NCI-H69 (cell line): ENCODE data around the gene ALX4.

ENCODE experiments used
- DNase-seq: peaks from one replicate; lab custom pipeline; 2025; lab: John Stamatoyannopoulos, UW

Gene ALX4

GRCh38 chr11:44300844-44301563 lies 8.9 kb downstream of the ALX4 start:
- no peak for DNase-seq

DNA sequence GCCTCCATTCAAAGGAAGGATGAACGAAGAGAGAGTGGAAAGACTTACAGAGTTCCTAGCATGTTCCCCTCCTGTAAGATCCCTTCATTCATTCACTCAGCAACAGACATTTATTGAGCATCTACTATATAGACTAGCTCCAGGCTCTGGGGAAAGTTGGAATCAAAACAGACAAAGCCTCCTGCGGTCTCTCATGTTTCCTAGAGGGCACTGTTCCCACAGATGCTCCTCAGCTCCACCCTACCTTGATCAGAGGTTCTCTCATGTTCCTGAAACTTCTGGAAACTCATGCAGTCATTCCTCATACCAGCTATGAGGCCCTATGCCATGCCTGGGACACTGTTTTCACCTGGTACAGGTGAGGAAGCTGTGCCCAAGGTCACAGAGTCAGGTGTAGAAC lies 11.1 kb downstream of the ALX4 start:
- no peak for DNase-seq

DNA sequence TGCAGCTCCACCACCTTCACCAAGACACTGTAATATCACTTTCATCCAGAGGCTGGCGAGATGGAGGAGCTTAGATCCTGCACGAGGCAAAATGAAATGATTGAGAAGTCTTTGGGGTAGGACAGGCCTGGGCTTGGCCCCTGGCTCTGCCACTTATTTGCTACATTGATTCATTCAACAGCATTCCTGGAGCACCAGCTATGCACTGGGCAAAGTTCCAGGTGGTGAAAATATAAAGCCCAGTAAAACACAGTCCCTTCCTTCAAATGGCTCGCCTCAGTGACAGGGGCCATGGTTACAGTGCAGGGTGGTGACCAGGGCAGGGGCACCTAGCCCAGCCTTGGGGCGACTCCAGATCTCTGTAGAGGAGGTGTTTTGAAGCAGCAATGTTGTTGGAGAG lies 19.7 kb downstream of the ALX4 start:
- DNase-seq = no peak

GRCh38 chr11:44288133-44288526 lies 21.8 kb downstream of the ALX4 start:
- no peak for DNase-seq

- DNase-seq = no peak
These were observed 23.0 kb downstream of the ALX4 start for GRCh38 chr11:44286911-44287310.

- peak; percentile 68 for DNase-seq
These were observed 23.6 kb downstream of the ALX4 start for GRCh38 chr11:44286268-44286880.

- DNase-seq = no peak
These were observed 24.2 kb downstream of the ALX4 start for GRCh38 chr11:44285756-44286155.

GRCh38 chr11:44282620-44283019 lies 27.3 kb downstream of the ALX4 start:
- DNase-seq = peak; percentile 56

GRCh38 chr11:44281151-44281550 lies 28.8 kb downstream of the ALX4 start:
- DNase-seq = no peak

DNA sequence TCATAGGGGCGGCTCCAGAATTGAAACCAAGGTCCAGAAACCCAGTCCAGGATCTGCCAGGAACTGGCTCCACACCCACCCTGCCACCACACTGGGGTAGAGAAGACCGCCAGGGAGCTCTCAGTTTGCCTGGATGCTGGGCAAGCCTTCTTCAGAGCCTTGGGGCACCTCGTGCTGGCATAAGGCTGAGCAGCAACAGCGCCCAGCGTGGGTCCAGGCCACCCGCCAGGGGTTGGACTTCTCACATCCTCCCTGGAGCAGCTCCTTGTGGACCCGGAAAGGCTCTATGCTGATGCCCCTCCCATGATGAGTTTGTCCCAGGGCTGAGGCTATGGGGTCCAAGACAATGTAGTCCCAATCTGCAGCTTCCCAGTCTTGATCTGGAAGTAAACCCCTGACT lies 29.7 kb downstream of the ALX4 start:
- no peak for DNase-seq

DNA sequence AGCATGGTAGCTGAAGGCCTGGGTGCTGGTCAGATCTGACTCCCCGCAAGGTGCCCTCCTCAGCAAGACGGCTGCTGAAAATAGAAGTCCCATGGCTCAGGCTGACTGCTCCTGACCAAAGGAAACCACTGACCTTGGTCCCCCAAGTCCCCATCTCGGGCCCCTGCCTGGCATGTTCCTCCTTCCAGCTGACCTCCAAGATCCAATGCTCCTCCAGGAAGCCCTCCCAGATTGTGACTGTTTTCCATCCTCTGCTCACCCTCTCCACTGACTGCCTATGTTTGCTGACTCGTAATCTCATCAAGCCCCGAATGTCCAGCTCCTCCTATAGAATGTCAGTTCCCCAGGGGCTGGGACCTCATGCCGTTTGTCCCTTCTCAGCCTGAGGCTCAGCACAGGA lies 30.5 kb downstream of the ALX4 start:
- no peak for DNase-seq

DNA sequence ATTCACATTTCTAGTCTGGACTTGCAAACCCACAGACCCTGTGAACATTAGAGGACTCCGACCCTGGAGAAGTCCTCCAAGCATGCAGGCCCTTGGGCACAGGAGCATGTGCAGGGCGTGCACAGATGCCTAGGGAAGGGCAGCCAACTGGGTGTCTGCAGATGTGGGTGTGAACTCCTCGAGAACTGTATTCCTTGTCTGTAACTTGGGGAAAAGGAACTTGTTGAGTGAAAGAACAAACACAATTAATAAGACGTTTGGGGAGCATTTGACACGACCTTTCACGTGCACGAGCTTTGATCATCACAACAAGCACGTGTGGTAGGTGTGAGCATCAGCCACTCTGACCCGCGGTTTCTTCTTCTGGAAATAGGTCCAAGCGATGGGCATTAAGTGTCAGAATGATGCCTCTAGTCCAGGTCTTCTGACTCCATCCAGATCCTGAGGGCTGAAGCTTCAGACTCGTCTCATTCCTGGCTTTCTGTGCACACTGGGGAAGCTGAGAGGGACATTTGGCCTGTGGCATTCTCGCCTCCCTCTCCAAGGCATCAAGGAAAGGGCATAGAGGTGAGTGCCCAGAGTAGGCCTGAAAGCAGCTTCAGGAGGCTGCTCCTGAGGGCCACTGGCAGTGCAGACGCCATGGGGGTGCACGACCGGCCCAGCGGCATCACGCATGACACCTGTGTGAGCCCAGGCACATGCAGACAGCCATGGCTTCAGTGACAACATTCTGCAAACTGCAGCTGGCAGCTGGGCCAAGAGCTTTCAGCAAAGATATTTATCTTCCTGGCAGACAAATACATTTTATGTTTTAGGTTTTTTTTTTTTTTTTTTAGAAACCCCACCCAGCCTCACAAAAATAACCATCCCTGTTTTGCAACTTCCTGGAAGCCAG lies 32.5 kb downstream of the ALX4 start:
- no peak for DNase-seq

- DNase-seq = no peak
These were observed 33.9 kb downstream of the ALX4 start for GRCh38 chr11:44275961-44276550.

GRCh38 chr11:44275241-44275640 lies 34.7 kb downstream of the ALX4 start:
- no peak for DNase-seq

DNA sequence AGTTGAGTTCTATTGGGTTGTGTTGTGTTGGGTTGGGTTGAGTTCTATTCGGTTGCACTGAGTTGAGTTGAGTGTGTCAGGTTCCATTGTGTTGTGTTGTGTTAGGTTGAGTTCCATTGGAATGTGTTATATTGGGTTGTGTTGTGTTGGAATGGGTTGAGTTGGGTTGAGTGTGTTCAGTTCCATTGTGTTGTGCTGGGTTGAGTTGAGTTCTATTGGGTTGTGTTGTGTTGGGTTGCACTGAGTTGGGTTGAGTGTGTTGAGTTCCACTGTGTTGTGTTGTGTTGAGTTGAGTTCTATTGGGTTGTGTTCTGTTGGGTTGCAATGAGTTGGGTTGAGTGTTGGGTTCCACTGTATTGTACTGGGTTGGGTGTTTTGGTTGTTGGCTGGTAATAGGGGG lies 35.5 kb downstream of the ALX4 start:
- DNase-seq = no peak

- no peak for DNase-seq
These were observed 38.7 kb downstream of the ALX4 start for GRCh38 chr11:44271286-44271685.

- DNase-seq = no peak
These were observed 39.3 kb downstream of the ALX4 start for GRCh38 chr11:44270403-44271273.

GRCh38 chr11:44269369-44270351 lies 40.3 kb downstream of the ALX4 start:
- DNase-seq = no peak

DNA sequence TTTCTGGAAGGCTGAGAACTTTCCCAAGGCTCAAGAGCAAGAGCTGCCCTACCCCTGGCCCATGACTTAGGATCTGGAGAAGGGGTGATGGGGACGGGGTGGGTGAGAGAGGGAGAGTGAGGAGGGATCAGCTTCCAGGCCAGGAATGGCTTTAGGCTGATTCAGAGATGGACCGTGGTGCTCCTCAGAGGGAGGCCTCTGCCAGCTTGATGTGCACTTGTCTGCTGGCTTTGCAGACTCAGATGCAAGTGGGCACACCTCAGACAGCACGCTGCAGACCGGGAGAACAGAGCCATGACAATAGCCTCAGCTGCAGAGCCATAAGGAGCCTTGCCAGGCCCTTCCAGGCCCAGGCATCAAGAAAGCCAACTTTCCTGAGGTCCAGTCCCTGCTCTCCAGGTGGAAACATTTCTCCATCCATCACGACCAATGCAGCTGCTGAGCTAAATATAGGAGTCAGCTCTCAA lies 41.3 kb downstream of the ALX4 start:
- DNase-seq = no peak
